Measurements from ENCODE around the gene CCDC149.

The CCDC149 gene

GRCh38 chr4:24783506-24783905, 129.3 kb downstream of the CCDC149 start:
- H3K4me3 ChIP-seq (ENCODE audit: low read depth, low read length): no peak overlapping the region
- no peak for TF ChIP-seq CTCF (IDR thresholded peaks at IDR 0.05; ENCODE audit: borderline replicate concordance, insufficient read depth, low read depth, low read length)

- H3K4me3 ChIP-seq (ENCODE audit: low read depth, low read length): no peak overlapping the region
- no peak for TF ChIP-seq CTCF (IDR thresholded peaks at IDR 0.05; ENCODE audit: borderline replicate concordance, insufficient read depth, low read depth, low read length)
Measured at GRCh38 chr4:24781999-24782745, 130.7 kb downstream of the CCDC149 start.

GRCh38 chr4:24780936-24781495, 131.8 kb downstream of the CCDC149 start:
- TF ChIP-seq CTCF (IDR thresholded peaks at IDR 0.05; ENCODE audit: borderline replicate concordance, insufficient read depth, low read depth, low read length): no peak
- H3K4me3 ChIP-seq (ENCODE audit: low read depth, low read length): no peak overlapping the region

GRCh38 chr4:24778464-24779225, 134.2 kb downstream of the CCDC149 start:
- TF ChIP-seq CTCF (IDR thresholded peaks at IDR 0.05; ENCODE audit: borderline replicate concordance, insufficient read depth, low read depth, low read length): no peak

GRCh38 chr4:24777536-24778463, 135.0 kb downstream of the CCDC149 start:
- no peak for TF ChIP-seq CTCF (IDR thresholded peaks at IDR 0.05; ENCODE audit: borderline replicate concordance, insufficient read depth, low read depth, low read length)
- H3K4me3 ChIP-seq (ENCODE audit: low read depth, low read length): no peak overlapping the region

More at GRCh38 chr4:24778464-24779225, 134.2 kb downstream of the CCDC149 start:
- no peak overlapping the region for H3K4me3 ChIP-seq (ENCODE audit: low read depth, low read length)

GRCh38 chr4:24775750-24776149, 137.1 kb downstream of the CCDC149 start:
- H3K4me3 ChIP-seq (ENCODE audit: low read depth, low read length): no peak overlapping the region
- TF ChIP-seq CTCF (IDR thresholded peaks at IDR 0.05; ENCODE audit: borderline replicate concordance, insufficient read depth, low read depth, low read length): no peak
